Neural cell (in vitro differentiated cells): ENCODE results near the gene FHOD3. TPM values are rescaled to one million over a fixed set of nuclear protein-coding genes. Genes with fewer than 3 reads are reported as not detected.

ENCODE experiments used
- H2AFZ ChIP-seq: fragments of 200-600, 300-800 bp; sonication (generic), shearing (Covaris generic); 2 replicates; pipeline ENCODE4 v1.6.0; 2014; ENCODE audit warnings: low read depth, mild to moderate bottlenecking, antibody characterized with exemption, low read length, moderate library complexity
- H3F3A ChIP-seq: fragments of 200-600 bp; shearing (Covaris generic); 2 replicates; pipeline ENCODE4 v1.6.1; 2016; ENCODE audit warnings: mild to moderate bottlenecking, moderate library complexity, mixed read lengths, antibody characterized with exemption, low read length; ENCODE audit not compliant: insufficient read depth, poor library complexity, severe bottlenecking
- H3K27ac ChIP-seq: fragments of 200-600, 300-800 bp; sonication (generic), shearing (Covaris generic); 2 replicates; pipeline ENCODE4 v1.5.1; 2014; ENCODE audit warnings: mild to moderate bottlenecking, low read length, moderate library complexity
- H3K27me3 ChIP-seq: fragments of 300-800, 200-600 bp; sonication (generic), shearing (Covaris generic); 2 replicates; pipeline ENCODE4 v1.6.0; 2014; ENCODE audit warnings: mild to moderate bottlenecking, low read depth, low read length, moderate library complexity; ENCODE audit not compliant: insufficient read depth
- H3K36me3 ChIP-seq: fragments of 300-800, 200-600 bp; sonication (generic), shearing (Covaris generic); 2 replicates; pipeline ENCODE4 v1.5.1; 2014; ENCODE audit warnings: mild to moderate bottlenecking, antibody characterized with exemption, low read length, moderate library complexity; ENCODE audit not compliant: insufficient read depth
- H3K4me2 ChIP-seq: fragments of 300-800, 200-600 bp; sonication (generic), shearing (Covaris generic); 2 replicates; pipeline ENCODE4 v1.6.0; 2014; ENCODE audit warnings: mild to moderate bottlenecking, low read length
- H3K4me3 ChIP-seq: fragments of 300-800, 200-600 bp; sonication (generic), shearing (Covaris generic); 2 replicates; pipeline ENCODE4 v1.5.1; 2014; ENCODE audit warnings: mild to moderate bottlenecking, low read length, moderate library complexity
- H3K79me2 ChIP-seq: fragments of 200-600 bp; shearing (Covaris generic); replicated peaks from 2 replicates; pipeline ENCODE4 v1.6.0; 2014; ENCODE audit warnings: mild to moderate bottlenecking, low read length, moderate library complexity; ENCODE audit not compliant: insufficient read depth
- H3K9ac ChIP-seq: fragments of 300-800, 200-600 bp; sonication (generic), shearing (Covaris generic); 2 replicates; pipeline ENCODE4 v1.6.1; 2016; ENCODE audit warnings: mild to moderate bottlenecking, low read length, mixed read lengths
- H3K9me2 ChIP-seq: fragments of 200-600 bp; shearing (Covaris generic); 2 replicates; pipeline ENCODE4 v1.6.1; 2016; ENCODE audit warnings: mild to moderate bottlenecking, low read length, mixed read lengths; ENCODE audit not compliant: insufficient read depth
- H3K9me3 ChIP-seq: fragments of 200-600, 300-800 bp; sonication (generic), shearing (Covaris generic); 2 replicates; pipeline ENCODE4 v1.6.1; 2016; ENCODE audit warnings: mild to moderate bottlenecking, mixed run types, low read length, moderate library complexity, mixed read lengths
- H4K20me1 ChIP-seq: fragments of 200-600 bp; shearing (Covaris generic); 2 replicates; pipeline ENCODE4 v1.6.1; 2016; ENCODE audit warnings: mild to moderate bottlenecking, mixed run types; ENCODE audit not compliant: insufficient read depth
- CTCF ChIP-seq: fragments of 450-650 bp; IDR thresholded peaks from 2 replicates; pipeline ENCODE4 v1.5.1; 2014; ENCODE audit warnings: antibody characterized with exemption, mild to moderate bottlenecking, moderate library complexity; ENCODE audit not compliant: poor library complexity, severe bottlenecking
- EP300 ChIP-seq: fragments of 450-650 bp; conservative IDR thresholded peaks from 2 replicates; pipeline ENCODE4 v1.6.1; 2014; ENCODE audit warnings: antibody characterized with exemption, mild to moderate bottlenecking, moderate library complexity; ENCODE audit not compliant: poor library complexity, severe bottlenecking
- EZH2 ChIP-seq: fragments of 200-600, 300-800 bp; shearing (Covaris generic), sonication (generic); IDR thresholded peaks from 2 replicates; pipeline ENCODE4 v1.6.1; 2014; ENCODE audit warnings: antibody characterized with exemption, low read length, borderline replicate concordance, mild to moderate bottlenecking; ENCODE audit not compliant: insufficient read depth, poor library complexity, severe bottlenecking
- MXI1 ChIP-seq: fragments of 450-650 bp; conservative IDR thresholded peaks from 2 replicates; pipeline ENCODE4 v1.6.1; 2014; ENCODE audit warnings: antibody characterized with exemption, mild to moderate bottlenecking; ENCODE audit not compliant: poor library complexity, severe bottlenecking
- POLR2AphosphoS5 ChIP-seq: IDR thresholded peaks from 2 replicates; pipeline ENCODE4 v1.6.1; 2012
- RAD21 ChIP-seq: fragments of 450-650 bp; conservative IDR thresholded peaks from 2 replicates; pipeline ENCODE4 v1.6.1; 2014; ENCODE audit warnings: antibody characterized with exemption, mild to moderate bottlenecking, moderate library complexity
- REST ChIP-seq: IDR thresholded peaks from 2 replicates; pipeline ENCODE4 v1.6.1; 2012; ENCODE audit warnings: borderline replicate concordance
- SMC3 ChIP-seq: fragments of 450-650 bp; conservative IDR thresholded peaks from 2 replicates; pipeline ENCODE4 v1.6.1; 2014; ENCODE audit warnings: antibody characterized with exemption, mild to moderate bottlenecking, moderate library complexity; ENCODE audit not compliant: poor library complexity
- TAF1 ChIP-seq: IDR thresholded peaks from 2 replicates; pipeline ENCODE4 v1.6.1; 2012; ENCODE audit warnings: low read depth
- polyA minus RNA-seq: library from RNA; depleted of rRNA, polyadenylated mRNA; stranded (reverse); fragments of >200 nt; gene quantifications from 2 replicates; pipeline ENCODE4 v1.2.3, GENCODE V29; 2014
- polyA plus RNA-seq: library from polyadenylated mRNA; depleted of rRNA; stranded (reverse); fragments of >200 nt; gene quantifications from 2 replicates; pipeline ENCODE4 v1.2.3, GENCODE V29; 2014

Gene FHOD3
- 19.4 and 22.3 TPM in 2 replicates for polyA plus RNA-seq
- 50.6 and 54.5 TPM in 2 replicates for polyA minus RNA-seq

- Histone ChIP-seq H3K27ac (peak within 1 kb of the TSS; percentile 73), H3K27me3 (no peaks in the 10 kb centered on the region), H2AFZ (peak within 1 kb of the TSS; percentile 45), H3K4me3 (peak within 1 kb of the TSS; percentile 90), H3K4me2 (peak within 1 kb of the TSS; percentile 35), H4K20me1 (no peaks in the 10 kb centered on the region), H3K9ac (peak within 1 kb of the TSS; percentile 87), H3K9me3 (no peaks in the 10 kb centered on the region), H3K9me2 (no peaks in the 10 kb centered on the region), H3F3A (no peaks in the 10 kb centered on the region), H3K79me2 (peaks cover 37% of the 10 kb centered on the region), H3K36me3 (no peaks in the 10 kb centered on the region)
- TF ChIP-seq SMC3 (peak; percentile 15), MXI1 (peak; percentile 23), TAF1 (no peak)
These were observed at the start of gene FHOD3 for GRCh38 chr18:36297417-36298125. Gene FHOD3, plus strand, starts transcription at chr18:36297713. Its CDS starts 123 bp downstream, at chr18:36297836.

- no peaks in the 10 kb centered on the region for H4K20me1 ChIP-seq
- H3K79me2 ChIP-seq = no peaks in the 10 kb centered on the region
- H2AFZ ChIP-seq = no peak overlapping the region
- no peak overlapping the region for H3K27ac ChIP-seq
- H3F3A ChIP-seq = no peaks in the 10 kb centered on the region
- H3K36me3 ChIP-seq = no peaks in the 10 kb centered on the region
- no peak overlapping the region for H3K4me3 ChIP-seq
- no peaks in the 10 kb centered on the region for H3K27me3 ChIP-seq
- no peak overlapping the region for H3K4me2 ChIP-seq
- H3K9me3 ChIP-seq = peaks cover 4% of the 10 kb centered on the region
- no peak for TF ChIP-seq MXI1
- no peak for TF ChIP-seq RAD21
- TF ChIP-seq EP300 = no peak
- no peak for TF ChIP-seq REST
- no peak for TF ChIP-seq TAF1
- TF ChIP-seq POLR2AphosphoS5 = no peak
- no peak for TF ChIP-seq EZH2
- TF ChIP-seq CTCF = no peak
- no peak for TF ChIP-seq SMC3
- no peak overlapping the region for H3K9ac ChIP-seq
- H3K9me2 ChIP-seq = no peaks in the 10 kb centered on the region
These were observed 48.1 kb upstream of the FHOD3 start for GRCh38 chr18:36249392-36249791.
